H1 (cell line): ENCODE measurements around the gene RBM45. TPM values are rescaled to one million over a fixed set of nuclear protein-coding genes. Genes with fewer than 3 reads are reported as not detected.

Experiments
- CHD7 ChIP-seq: fragments of 300-600 bp; sonication (generic); IDR thresholded peaks from 2 replicates; pipeline ENCODE4 v1.7.1; 2012; ENCODE audit warnings: low read length, moderate library complexity, mild to moderate bottlenecking, inconsistent platforms; ENCODE audit not compliant: insufficient replicate concordance
- RAD21 ChIP-seq, 2 experiments: IDR thresholded peaks in 1 of 2; conservative IDR thresholded peaks in 1 of 2; 2 replicates each; pipeline ENCODE4 v1.6.1; 2011; ENCODE audit warnings: low read depth in 2 of 2, low read length in 2 of 2, improper control_type of control experiment in 1 of 2, inconsistent platforms in 1 of 2, mild to moderate bottlenecking in 1 of 2, moderate library complexity in 1 of 2
- TEAD4 ChIP-seq: IDR thresholded peaks from 2 replicates; pipeline ENCODE4 v1.6.1; 2012; ENCODE audit warnings: low read depth, low read length, inconsistent platforms, mixed read lengths
- polyA plus RNA-seq, 7 experiments: library from polyadenylated mRNA; depleted of rRNA in 3 of 7; stranded (reverse) in 5 of 7; unstranded in 2 of 7; fragments of >200 nt in 5 of 7; fragments of 200-250 nt in 2 of 7; gene quantifications; 1 replicate in 5 of 7; 2 replicates in 1 of 7; 4 replicates in 1 of 7; pipeline versions ENCODE4 v1.2.1 to v1.2.3, GENCODE V29; 2011 to 2013; ENCODE audit warnings: missing spikeins in 2 of 7, mixed read lengths in 2 of 7
- total RNA-seq: library from RNA; stranded (reverse); fragmentation: NEBNext Ultra II Directional; extraction: Animal tissue kit (Norgen Biotek cat#: 25700); gene quantifications from 2 replicates; pipeline ENCODE4 v1.2.1, GENCODE V29; 2021

RBM45 gene
- total and polyA plus RNA-seq, 2 of the 8 experiments (the other 6 are each of a cell fraction or from before 2014, with no cell fraction given), result 4.7 to 10.4 TPM

GRCh38 chr2:178125862-178126261 is 13.6 kb downstream of the RBM45 start (continued):
- TF ChIP-seq CHD7, result peak; percentile 17
- TF ChIP-seq TEAD4, result peak; percentile 98
- no peak for TF ChIP-seq RAD21 (IDR thresholded peaks at IDR 0.05 in 1 of 2, conservative IDR thresholded peaks at IDR 0.05 in 1 of 2; ENCODE audit: low read depth in 2 of 2, low read length in 2 of 2)
